HG03025 (cell line): Measurements from ENCODE around the gene FOCAD.
A peak's percentile ranks its signal among the peaks of the same experiment; 100 is the strongest.

Experiments used
- ATAC-seq: cut with Tn5 transposase; IDR thresholded peaks from one replicate; pipeline ENCODE4 v1.9.1; 2021; ENCODE audit warnings: mild to moderate bottlenecking, moderate library complexity; ENCODE audit not compliant: unreplicated experiment, low FRiP score

Gene FOCAD

GRCh38 chr9:20681467-20681866, 2.6 kb upstream of the FOCAD start:
- no peak for ATAC-seq

DNA sequence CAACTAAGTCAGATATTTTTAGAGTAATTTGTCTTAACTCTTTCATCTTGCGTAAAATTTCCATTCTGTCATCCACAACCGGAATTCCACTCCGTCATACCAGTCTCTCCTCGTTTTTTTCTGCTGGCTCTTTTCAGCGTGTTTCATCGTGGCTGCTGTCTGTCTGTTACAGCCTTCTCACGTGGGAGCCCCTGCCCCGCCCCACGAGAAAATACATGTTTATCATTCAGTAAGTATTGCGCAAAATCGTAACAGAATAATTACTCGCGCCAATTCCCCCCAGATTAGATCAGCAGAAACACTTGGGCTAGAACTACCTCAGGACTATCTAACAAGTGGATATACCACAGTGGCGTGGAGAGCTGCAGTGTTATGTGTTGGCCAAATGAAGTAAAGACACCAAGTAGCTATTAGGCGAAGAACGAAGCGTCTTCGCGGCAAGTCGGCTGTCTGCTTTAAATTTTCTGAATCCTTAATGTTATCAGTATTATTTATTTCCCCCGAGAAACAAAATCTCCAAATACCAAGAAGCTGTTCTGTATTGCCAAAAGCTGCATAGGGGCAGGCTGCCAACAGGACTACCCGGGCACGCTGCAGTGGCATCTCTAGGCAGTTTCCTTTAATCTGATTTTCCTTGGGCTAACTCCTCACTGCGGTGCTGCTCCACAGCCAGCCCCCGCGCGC, 566 bp upstream of the FOCAD start:
- ATAC-seq, result peak; percentile 17

GRCh38 chr9:20684875-20685696, 1.0 kb downstream of the FOCAD start:
- ATAC-seq, result no peak

DNA sequence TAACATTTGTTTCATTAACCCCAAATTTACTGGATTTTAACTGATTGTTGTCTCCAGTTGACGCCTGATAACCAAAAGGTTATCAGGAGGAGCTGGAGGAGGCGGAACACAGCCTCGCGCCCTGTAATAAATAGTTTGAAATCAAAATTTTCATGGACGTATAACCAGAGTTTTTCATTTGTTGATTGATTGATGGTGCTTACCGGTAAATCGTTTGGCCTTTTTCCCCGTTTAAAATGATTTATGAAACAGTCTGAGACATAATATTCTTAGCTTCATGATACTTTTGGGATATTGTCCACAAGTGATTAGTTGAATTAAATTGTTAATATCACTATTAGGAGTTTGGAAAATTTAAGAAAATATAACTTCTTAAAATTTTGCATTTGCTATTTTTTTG, 1.7 kb downstream of the FOCAD start:
- ATAC-seq, result no peak

DNA sequence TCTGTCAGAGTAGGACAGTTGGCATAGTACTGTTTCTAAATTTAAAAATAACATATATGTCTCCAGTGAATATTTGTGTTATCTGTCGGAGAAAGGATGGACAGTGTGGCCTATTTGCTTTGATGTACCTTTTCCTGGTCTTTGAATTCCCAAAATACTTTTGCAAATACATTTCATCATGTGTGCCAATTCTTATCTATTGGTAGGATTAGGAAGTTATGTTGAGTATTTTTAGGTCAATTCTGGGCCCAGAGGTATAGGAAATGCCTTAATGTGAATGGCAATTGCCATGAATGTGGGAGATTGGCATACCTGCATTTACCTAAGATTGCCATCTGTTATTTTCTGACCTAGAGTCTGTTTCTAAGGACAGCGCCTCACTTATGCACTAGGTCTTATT, 5.8 kb downstream of the FOCAD start:
- ATAC-seq, result no peak

GRCh38 chr9:20692554-20692953, 8.5 kb downstream of the FOCAD start:
- ATAC-seq, result no peak

GRCh38 chr9:20693068-20693467, 9.0 kb downstream of the FOCAD start:
- ATAC-seq, result no peak

GRCh38 chr9:20694248-20694647, 10.2 kb downstream of the FOCAD start:
- ATAC-seq, result no peak

DNA sequence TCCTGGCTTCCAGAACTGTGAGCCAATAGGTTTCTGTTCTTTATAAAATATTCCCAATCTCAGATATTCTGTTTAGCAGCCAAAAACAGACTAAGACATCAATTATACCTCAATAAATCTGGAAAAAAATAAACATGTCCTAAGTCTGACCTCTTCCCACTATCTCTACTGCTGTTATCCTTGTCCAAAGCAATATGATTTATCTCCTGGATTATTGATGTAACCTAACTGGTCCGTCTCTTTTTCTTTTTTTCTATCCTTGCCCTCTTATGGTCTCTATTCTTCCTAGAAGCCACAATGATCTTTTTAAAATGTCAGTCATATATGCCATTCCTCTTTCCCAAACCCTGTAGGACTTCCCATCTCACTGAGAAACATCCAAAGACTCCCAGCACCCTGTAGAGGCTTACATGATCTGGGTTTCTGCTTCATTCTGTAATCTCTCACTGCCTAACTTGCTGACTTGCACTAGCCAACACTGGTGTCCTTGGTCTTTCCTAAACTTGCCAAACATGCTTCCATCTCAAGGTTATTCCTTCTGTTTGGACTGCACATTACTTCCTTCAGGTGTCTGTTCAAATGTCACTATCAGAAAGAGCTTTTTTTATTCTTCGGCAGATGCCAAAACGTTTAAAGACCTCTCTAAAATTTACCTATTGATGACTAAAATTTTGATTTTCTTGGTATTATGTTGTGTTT, 13.1 kb downstream of the FOCAD start:
- ATAC-seq, result no peak

- ATAC-seq, result no peak
These were observed 14.7 kb downstream of the FOCAD start for GRCh38 chr9:20698782-20699181.

- ATAC-seq, result no peak
These were observed 17.0 kb downstream of the FOCAD start for GRCh38 chr9:20701060-20701459.

DNA sequence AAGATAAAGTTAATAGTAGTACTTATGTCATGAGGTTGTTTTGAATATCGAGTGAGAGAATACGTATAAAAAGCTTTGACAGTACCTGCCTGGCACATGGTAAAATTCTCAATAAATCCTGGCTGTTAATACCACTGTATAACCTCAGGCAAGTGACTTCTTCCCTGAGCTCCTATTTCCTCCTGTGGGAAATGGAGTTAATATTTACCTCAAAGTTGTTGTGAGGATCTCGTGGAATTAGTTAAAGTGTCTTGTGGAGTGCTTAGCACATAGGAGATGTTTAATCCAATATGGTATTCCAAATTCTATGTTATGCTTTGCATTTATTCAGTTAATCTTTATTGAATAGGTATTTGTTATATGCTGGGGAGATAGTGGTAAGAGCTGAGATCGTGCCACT, 18.5 kb downstream of the FOCAD start:
- no peak for ATAC-seq

- no peak for ATAC-seq
These were observed 19.1 kb downstream of the FOCAD start for GRCh38 chr9:20703146-20703545.

GRCh38 chr9:20707708-20708107, 23.6 kb downstream of the FOCAD start:
- no peak for ATAC-seq

- no peak for ATAC-seq
These were observed 29.1 kb downstream of the FOCAD start for GRCh38 chr9:20713172-20713571.

DNA sequence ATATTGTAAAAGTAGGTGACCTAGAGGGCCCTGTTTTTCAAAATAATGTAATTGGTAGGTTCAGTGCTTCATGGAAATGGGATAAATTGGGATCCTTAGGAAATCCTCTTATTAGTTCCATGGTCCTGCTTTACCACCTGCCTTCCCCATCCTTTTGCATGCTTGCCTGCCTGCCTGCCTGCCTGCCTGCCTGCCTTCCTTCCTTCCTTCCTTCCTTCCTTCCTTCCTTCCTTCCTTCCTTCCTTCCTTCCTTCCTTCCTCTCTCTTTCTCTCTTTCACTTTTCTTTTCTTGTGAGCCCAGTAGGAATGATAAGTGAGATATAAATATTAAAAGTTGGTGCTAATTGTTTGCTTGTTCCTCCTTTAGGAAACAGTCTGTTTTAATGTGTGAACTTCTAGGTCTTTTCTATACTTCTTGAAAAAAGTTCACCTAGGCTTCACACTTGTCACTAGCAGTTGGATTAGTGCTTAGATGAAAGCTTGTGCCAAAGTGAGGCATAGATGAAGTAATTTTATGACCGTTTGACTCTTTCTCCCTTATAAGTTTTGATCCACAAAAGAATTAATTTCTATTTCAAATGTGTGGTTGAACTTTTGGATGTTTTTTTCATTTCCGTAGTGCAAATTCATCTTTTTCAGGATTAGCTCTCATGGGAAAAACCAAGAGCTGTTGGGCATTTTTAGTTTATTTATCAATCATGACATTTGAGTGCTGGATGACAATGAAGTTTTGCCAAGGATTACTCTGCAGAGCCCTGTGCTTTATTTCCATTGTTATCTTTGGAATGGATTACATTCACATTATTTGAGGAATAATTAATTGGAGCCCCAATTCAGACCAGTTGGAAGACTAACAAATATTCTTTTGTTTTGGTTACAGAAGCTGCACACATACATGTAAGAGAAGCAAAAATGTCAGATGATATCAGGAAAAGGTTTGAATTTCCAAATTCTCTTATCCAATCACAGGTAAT, 30.7 kb downstream of the FOCAD start:
- ATAC-seq, result no peak

DNA sequence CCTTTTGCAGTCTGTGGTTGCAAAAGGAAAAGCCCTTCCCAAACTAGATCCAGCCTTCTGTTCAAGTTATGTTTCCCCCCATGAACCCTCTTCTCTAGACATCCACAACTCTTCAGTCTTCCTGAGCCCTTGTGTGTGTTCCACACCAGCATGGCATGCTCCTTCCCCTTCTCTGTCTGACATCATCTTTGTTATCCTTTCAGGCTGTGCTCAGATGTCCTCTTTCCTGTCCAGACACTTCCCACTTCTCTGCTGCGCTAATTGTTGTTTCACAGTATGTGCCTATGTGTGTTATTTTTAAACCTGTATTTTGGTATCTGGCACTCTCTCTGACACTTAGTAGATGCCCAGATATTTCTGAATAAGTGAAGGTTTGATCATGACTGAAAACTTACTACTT, 38.2 kb downstream of the FOCAD start:
- ATAC-seq, result no peak

DNA sequence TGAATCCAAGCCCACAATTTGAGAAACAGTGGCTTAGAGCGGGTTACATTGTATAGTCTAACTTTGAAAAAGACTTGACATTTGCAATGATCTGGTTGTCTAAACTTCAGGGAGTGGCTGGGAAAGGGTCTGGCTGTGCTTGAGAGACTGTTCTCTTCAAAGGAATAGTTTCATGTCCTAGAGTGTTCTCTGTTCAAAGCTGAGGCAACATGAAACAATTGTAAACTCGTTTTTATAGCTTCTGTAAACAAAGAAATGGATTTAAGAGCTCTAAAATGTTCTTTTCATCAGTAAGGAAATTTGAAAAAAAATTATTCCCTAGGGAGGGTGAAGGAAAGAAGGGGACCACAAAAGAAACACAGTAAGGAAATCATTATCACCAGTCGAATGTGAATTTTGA, 41.6 kb downstream of the FOCAD start:
- no peak for ATAC-seq

DNA sequence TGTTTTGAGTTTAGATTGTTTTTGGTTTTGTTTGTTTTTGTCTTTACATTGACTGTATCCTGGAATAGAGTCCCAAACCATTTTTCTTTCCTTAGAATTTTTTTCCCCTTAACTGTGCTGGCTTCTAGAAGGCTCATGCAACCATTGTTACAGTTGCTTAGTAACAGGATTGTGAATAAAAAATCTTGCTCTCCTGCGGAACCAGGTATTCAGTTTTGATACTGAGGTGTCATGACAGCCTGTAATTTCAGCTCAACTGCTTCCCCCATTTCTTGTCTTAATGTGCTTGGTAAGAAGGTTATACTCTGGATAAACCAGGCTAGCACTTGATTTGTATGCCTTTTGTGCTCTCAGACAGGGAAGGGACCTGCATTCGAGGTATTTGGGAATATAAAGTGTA, 42.1 kb downstream of the FOCAD start:
- no peak for ATAC-seq

DNA sequence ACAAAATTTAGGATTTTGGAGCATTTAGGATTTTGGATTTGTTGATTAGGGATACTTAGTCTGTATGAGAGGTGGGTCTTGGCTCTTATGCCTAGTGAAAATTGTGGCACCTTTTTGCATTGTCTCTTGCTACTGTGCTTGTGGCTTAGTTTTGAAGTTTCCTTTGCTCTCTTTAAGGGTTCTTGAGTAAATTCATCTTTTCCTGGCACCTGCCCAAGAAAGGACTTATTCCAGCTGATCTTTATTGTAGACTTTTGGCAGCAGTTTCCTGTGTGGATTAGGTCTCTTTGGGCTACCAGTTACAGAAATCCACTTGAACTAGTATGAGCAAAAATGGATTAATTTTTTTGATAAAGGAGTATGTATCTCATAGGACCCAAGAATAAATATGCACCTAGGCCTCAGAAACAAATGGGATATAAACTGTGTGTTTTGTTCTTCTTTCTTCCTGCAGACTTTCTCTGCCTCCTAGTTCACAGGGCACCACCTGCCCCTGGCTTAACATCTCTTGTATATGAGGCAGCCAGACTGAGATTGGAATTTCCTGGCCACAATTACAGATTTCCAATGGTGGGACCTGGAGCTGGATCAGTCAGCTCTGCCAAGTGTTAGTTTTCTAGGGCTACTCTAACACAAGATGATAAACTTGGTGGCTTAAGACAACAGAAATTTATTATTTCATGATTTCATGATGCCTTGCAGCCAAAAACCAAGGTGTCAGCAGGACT, 44.6 kb downstream of the FOCAD start:
- no peak for ATAC-seq
